ENCODE results near the gene PKD2L1. TPM values are rescaled to one million over a fixed set of nuclear protein-coding genes. Genes with fewer than 3 reads are reported as not detected.
"Not testable (repeated sequence)": the region's sequence is repeated elsewhere in the genome, so short reads cannot be mapped to it uniquely, and the experiment has no call there.

The PKD2L1 gene
- total RNA-seq = not detected
- long read RNA-seq = 0 reads

DNA sequence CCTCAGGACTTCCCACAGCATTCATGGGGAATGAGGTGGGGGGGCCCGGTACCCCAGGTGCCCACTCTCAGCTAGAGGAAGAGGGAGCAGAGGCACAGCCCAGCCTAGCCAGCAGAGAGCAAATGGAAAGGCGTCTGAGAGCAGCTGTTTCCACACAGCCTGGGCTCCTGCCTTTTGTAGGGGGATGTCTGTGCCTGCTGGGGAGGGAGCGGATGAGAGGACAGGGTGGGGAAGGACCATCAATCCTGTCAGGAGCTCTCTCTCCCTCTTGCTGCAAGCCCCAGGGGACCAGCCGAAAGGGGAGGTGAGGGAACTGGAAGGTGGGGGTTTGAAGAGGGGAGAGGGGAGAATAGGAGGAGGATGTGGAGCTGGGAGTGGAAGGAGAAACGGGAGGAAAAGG lies at the start of gene PKD2L1:
Gene PKD2L1, minus strand, starts transcription at position 150 of the 400 bp plus-strand sequence. Its CDS starts 125 bp downstream, at position 25.
- DNase-seq (no peak), ATAC-seq (no peak)
- intact Hi-C loops (cut with micrococcal nuclease) = no loop called here

DNA sequence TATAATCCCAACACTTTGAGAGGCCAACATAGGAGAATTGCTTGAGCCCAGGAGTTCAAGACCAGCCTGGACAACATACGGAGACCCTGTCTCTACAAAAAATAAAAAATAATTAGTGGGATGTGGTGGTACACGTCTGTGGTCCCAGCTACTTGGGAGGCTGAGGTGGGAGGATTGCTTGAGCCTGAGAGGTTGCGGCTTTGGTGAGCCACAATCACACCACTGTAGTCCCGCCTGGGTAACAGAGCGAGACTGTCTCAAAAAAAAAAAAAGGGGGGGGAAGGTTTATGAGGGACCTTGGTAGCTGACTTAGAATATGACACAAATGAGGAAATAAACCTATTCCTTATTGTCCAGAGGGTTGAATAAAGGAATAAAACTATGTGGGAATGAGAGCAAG lies 47.8 kb upstream of the PKD2L1 start:
- no peak for ATAC-seq
- DNase-seq = no peak
- intact Hi-C loops (cut with micrococcal nuclease) = no loop called here

DNA sequence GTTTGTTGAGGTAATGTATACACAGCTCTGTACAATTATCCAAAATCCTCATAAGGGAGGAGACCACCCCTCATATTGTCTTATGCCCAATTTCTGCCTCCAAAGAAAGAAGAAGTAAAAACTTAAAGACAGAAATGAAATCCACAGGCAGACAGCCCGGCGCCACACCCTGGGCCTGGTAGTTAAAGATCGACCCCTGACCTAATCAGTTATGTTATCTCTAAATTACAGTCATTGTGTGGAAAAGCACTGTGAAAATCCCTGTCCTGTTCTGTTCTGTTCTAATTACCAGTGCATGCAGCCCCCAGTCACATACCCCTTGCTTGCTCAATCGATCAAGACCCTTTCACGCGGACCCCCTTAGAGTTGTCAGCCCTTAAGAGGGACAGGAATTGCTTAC lies 46.6 kb upstream of the PKD2L1 start:
- intact Hi-C loops (cut with micrococcal nuclease); DNase-seq; ATAC-seq: not testable (repeated sequence)

DNA sequence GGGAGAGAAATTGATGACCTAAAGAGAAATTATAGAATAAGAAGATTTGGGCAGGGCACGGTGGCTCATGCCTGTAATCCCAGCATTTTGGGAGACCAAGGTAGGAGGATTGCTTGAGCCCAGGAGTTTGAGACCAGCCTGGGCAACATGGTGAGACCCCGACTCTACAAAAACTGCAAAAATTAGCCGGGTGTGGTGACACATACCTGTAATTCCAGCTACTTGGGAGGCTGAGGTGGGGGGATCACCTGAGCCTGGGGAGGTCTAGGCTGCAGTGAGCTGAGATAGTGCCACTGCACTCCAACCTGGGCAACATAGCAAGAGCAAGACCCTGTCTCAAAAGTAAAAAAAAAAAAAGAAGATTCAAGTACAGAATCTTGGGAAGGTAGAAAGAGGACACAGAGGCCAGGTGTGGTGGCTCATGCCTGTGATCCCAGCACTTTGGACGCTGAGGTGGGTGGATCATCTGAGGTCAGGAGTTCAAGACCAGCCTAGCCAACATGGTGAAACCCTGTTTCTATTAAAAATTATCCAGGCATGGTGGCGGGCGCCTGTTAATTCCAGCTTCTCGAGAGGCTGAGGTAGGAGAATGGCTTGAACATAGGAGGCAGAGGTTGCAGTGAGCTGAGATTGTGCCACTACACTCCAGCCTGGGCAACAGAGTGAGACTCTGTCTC lies 44.8 kb upstream of the PKD2L1 start:
- intact Hi-C loops (cut with micrococcal nuclease); DNase-seq; ATAC-seq: not testable (repeated sequence)

DNA sequence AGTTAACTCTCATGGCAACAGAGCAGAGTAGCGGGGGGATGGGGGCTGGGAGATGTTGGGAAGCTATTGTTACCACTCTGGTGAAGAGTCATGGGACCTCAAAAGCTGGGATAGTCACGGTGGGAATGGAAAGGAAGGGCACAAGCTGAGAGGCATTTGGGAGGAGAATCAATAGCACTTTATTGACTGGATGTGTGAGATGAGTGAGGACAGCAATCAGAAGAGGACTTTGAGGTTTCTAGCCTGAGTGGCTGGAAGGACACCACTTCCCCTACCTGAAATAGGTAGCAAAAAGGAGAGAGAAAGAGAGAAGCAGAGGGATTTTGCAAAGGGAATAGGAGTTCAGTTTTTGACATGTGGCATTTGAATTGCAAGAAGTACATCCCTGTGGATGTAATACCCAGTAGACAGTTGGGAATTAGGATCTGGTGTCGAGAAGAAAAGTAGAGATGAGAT lies 44.2 kb upstream of the PKD2L1 start:
- intact Hi-C loops (cut with micrococcal nuclease) = no loop called here
- ATAC-seq = no peak
- DNase-seq = no peak

DNA sequence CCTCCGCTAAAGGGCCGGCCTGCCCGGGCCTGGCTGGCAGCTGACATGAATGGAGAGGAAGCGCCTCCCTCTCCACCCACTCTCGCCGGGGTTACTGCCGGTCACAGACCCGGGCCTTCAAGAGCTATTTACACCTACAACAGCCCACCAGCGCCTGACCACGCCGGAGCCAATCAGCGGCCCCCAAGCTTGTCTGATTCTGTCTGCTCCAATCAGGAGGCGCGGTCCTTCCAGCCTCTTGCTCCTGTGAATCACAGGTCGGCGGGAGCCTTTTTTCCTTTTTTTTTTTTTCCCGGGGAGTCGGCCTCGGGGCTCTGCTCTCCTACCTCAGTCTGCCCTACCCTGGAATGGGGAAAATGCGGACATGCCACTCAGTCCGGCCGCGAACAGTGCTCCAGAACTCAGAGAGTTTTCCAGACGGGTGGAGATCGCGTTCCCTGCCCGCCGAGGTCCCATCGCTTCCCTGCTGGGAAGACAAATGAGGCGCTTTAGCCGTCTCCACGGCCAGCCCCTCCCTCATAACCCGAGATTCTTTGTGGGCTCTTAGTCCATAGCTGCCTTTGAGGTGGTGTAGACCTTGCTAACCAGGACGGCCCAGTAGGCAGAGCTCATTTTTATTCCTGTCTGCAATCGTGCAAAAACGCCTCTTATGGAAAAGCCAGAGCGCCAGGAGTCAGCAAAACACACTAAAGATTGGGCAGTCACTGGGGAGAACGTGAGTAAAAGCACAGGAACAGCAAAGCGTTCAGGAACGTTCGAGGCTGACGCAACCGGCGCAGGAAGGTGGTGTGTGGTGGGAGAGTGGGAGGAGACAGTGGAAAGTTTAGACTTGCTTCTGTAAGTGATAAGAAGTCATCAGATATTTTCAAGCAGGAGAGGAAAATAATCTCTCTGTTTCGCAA lies 43.5 kb upstream of the PKD2L1 start:
- peak; percentile 98 for ATAC-seq
- peak; percentile 96 for DNase-seq
- intact Hi-C loops (cut with micrococcal nuclease) = no loop called here

DNA sequence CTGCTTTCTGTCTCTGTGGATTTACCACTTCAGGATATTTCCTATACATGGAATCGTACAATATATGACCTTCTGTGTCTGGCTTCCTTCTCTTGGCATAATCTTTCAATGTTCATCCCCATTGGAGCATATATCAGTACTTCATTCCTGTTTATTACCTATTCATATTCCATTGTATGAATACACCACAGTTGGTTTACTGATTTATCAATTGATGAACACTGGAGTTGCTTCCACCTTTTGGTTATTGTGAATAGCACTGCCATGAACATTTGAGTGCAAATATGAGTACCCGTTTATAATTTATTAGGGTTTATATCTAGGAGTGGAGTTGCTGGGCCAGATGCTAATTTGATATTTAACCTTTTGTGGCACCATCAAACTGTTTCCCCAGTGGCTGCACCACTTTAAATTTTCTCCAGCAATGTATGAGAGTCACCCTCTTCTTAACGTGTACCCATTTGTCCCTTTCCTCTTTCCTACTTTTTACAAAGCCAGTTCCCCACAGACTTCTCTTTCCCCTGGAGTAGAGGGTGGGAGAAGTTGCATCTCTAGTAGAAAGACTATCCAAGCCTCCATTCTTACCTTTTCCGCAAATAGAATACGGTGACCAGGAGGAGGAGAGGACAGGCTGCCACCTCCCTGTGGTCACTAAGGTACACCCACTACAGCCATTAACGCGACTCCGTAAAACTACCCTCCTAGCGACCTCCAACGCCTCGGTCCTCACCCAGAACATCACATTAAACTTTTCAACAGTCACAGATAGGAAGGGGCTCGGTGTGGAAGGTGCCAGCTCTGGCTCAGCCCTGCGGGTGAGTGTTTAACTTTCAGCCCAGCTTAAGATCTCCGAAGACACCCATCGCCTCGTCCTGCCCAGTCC lies 42.6 kb upstream of the PKD2L1 start:
- ATAC-seq (peak; percentile 4), DNase-seq (no peak)
- intact Hi-C loops (cut with micrococcal nuclease) = no loop called here

DNA sequence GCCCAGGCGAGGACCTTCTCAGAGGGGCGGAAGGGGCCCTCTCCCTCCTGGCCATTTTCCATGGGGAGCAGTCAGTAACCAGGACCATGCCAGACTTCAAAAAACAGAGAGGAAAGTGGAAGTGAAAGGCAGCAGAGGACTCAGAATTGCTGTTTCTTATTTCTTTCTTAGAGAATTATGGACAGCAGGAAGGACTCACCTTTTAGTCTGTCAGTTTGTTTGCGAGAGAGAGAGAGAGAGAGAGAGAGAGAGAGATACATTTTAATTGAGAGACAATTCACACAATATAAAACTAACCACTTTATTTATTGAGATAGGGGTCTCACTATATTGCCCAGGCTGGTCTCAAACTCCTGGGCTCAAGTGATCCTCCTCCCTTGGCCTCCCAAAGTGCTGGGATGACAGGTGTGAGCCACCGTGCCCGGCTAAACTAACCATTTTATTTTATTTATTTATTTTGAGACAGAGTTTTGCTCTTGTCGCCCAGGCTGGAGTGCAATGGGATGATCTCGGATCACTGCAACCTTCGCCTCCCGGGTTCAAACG lies 41.5 kb upstream of the PKD2L1 start:
- no peak for DNase-seq
- no peak for ATAC-seq
- intact Hi-C loops (cut with micrococcal nuclease) = no loop called here

DNA sequence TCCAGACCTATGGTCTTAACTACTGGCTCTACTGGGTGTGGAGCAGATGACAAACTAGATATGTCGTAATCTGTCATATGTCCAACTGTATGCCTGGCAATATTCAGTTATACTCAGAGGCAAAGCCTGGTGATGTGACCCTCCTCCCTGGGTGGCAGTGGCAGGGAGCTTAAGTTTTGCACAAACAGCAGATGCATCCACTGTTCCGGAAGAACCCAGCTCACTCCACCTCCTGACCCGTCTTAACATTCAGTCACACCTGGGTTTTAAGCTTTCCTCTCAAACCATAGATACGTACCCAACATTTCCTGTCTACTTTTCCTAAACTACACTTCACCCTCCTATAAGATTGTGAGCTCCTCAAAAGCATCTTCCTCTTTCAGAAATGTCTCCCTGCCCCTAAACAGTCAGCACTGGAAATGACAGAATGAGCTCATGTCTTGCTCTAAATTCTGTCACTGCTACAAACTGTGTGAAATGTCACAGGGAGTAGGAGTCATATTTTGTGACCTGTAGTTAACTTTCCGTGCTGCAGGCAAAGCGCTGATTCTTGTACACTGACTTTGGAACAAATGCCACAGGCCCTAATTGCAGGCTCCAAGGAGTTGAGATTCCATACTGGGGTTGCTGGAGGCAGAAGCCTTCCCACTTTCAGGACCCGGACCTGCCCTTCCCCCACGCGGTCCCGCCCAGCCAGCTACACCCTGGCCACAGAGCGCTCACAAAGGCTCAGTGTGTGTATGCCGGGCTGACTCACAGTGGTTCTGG lies 40.9 kb upstream of the PKD2L1 start:
- intact Hi-C loops (cut with micrococcal nuclease) = no loop called here
- ATAC-seq (peak; percentile 46), DNase-seq (peak; percentile 83)

DNA sequence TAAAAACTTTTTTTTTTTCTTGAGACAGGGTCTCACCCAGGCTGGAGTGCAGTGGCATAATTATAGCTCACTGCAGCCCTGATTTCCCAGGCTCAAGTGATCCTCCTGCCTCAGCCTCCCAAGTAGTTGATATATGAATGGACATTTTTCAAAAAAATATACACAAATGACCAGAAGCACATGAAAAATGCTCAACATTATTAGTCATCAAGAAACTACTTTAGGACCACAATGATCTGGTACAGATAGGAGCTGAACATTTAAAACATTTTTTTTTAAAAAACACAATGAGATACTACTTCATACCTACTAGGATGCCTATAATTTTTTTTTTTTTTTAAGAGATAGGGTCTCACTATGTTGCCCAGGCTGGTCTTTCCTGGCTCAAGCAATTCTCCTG lies 38.7 kb upstream of the PKD2L1 start:
- DNase-seq = no peak
- intact Hi-C loops (cut with micrococcal nuclease) = no loop called here
- no peak for ATAC-seq

DNA sequence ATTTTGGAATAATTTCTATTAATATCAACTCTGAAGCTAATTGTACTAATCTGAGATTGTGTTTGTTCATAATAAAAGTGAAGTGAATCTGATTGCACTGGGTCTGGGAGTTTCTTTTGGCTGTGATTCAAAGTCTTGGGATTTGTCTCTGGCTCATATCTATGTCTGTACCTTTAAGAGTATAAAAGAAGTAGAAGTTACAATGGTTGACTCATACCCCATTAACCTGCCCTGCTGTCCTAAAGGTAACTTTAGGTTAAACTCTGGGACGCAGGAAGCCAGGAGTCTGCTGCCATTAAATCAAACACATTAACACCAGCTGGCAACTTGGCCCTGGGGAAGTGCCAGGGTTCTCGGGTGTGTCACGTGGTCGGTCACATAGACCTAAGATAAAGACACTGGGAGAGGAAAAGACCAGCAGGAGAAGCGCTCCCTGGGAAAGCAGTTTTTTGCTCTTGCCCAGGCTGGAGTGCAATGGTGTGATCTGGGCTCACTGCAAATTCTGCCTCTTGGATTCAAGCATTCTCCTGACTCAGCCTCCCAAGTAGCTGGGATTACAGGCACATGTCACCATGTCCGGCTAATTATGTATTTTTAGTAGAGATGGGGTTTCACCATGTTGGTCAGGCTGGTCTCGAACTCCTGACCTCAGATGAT lies 34.8 kb upstream of the PKD2L1 start:
- intact Hi-C loops (cut with micrococcal nuclease) = no loop called here
- DNase-seq (peak; percentile 85), ATAC-seq (peak; percentile 98)

DNA sequence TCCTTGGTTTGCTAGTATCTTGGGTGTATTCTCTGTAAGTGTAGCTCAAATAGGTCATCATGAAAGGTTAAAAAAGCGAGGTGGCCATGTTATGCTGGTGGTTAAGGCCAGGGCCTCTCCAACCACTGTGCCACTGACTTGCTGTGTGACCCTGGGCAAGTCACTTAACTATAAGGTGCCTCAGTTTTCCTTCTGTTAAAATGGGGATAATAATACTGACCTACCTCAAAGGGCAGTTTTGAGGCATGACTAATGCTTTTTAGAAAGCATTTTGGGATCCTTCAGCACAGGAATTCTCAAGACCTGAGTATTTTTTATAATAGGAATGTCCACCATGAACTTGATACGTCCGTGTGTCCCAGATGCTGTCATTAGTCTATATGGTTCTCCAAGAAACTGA lies 34.1 kb upstream of the PKD2L1 start:
- no peak for DNase-seq
- intact Hi-C loops (cut with micrococcal nuclease) = no loop called here
- no peak for ATAC-seq

DNA sequence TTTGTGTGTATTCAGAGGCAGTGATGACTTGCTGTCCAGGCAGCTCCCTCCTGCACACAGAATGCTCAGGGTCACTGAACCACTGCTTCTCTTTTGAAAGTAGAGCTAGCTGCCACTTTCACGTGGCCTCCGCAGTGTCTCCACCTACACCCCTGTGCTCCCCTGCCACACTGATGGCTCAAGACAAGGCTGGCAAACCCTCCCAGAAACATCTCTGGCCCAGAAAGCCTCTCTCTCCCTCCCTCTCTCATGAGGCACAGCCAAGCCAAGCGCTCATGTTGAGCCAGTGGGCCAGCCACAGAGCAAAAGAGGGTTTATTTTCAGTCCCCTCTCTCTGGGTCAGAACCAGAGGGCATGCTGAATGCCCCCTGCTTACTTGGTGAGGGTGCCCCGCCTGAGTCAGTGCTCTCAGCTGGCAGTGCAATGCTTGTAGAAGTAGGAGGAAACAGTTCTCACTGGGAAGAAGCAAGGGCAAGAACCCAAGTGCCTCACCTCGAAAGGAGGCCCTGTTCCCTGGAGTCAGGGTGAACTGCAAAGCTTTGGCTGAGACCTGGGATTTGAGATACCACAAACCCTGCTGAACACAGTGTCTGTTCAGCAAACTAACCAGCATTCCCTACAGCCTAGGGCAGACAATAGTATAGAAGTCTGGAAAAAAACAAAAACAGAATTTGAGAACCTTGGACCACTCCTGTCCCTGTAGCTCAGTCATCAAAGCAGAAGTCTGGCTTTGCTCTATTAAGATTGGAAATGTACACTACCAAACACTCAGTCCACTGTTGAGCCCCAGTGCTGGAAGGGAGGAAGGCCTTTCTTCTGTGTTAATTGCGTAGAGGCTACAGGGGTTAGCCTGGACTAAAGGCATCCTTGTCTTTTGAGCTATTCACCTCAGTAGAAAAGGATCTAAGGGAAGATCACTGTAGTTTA lies 32.8 kb upstream of the PKD2L1 start:
- intact Hi-C loops (cut with micrococcal nuclease) = no loop called here
- ATAC-seq (no peak), DNase-seq (no peak)

DNA sequence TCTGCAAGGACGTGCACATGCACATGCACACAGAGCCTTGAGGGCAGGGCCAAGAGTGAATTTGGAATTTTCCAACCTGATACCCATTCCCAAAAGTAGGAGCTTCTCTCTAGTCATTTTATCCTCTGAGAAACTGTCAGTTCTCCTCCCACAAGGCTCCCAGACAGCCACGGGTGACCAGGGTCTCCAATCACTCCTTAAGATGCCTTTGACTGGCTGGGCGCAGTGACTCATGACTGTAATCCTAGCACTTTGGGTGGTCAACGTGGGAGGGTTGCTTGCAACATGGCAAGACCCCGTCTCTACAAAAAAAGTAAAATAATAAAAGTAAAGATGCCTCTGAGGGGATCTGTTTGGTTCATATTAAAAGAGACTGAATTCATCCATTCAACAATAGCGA lies 30.2 kb upstream of the PKD2L1 start:
- DNase-seq (no peak), ATAC-seq (no peak)
- intact Hi-C loops (cut with micrococcal nuclease) = no loop called here

DNA sequence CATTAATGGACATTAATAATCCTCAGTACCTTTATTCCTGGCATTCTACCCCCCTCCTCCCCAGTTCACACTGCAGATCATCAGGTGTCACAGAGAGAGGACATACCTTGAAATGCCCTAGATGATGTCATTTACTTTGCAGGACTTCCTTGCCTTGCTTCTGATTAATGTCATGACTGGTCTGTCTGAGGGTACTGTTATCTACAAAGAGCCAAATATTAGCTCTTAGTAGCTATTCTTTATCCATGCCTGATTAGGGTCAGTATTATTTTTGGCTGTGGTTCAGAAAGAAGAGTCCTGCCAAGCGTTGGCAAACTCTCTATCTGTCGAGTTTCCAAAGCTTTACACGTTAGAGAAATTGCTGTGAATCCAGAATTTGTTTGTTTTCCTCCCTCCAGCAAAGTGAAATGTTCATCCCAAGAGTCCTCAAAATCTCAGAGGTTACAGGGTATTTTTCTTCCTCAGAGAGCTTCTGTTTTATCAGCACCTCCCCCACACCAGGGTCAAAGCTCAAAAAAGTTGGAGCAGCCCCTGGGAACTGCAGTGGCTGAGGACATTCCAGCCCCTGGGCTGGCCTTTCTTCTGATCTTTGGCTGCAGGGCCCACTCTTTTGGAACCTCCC lies 29.6 kb upstream of the PKD2L1 start:
- intact Hi-C loops (cut with micrococcal nuclease) = no loop called here
- no peak for DNase-seq

DNA sequence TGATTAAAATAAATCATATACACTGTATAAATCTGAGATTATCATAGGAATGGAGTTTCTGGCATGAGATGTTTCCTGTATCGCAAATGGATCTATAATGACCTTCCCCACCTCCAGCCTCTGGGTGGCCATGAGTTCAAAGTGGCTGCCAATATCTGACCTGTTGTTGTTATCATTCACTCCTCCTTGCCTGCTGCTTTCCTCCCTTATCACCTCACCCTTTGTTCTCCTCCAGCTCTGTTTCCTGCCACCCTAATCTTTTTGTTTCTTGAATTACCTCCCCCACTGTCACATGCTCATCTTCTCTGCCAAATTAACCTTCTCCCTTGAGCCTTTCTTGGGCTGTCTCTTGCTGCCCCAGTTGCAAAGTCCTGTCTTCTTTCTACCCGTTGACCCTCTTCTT lies 29.0 kb upstream of the PKD2L1 start:
- intact Hi-C loops (cut with micrococcal nuclease) = no loop called here
- DNase-seq (no peak), ATAC-seq (peak; percentile 24)

More for the DNA sequence above, 29.6 kb upstream of the PKD2L1 start:
- ATAC-seq = peak; percentile 12
